IMR-90 (cell line): ENCODE data around the gene ITGB1. TPM values are rescaled to one million over a fixed set of nuclear protein-coding genes. Genes with fewer than 3 reads are reported as not detected.

Experiments used
- ATAC-seq: fragments of 200-7000 bp; cut with Tn5 transposase; 2 replicates; pipeline ENCODE4 v1.9.1; 2020; ENCODE audit warnings: low read depth, mild to moderate bottlenecking, moderate library complexity
- BruUV-seq: library from RNA; stranded (reverse); fragments of 400-500 nt; replicated peaks from 2 replicates; lab custom pipeline; 2021; lab: Mats Ljungman, UMichigan
- CTCF ChIA-PET: fragments of 300-600 bp; formaldehyde crosslinking; extraction: SDS; loops from one replicate; lab custom pipeline; 2021; ENCODE audit warnings: antibody characterized with exemption; lab: Yijun Ruan, JAX
- POLR2A ChIA-PET: fragments of 300-600 bp; sonication (Branson Sonifier 250); formaldehyde crosslinking; loops from one replicate; lab custom pipeline; 2022; ENCODE audit warnings: antibody characterized with exemption; ENCODE audit not compliant: unreplicated experiment; lab: Charles Lee
- DNase-seq: peaks from one replicate; pipeline ENCODE4 v3.0.0; 2013
- H2AFZ ChIP-seq: replicated peaks from 2 replicates; pipeline ENCODE3; 2013; ENCODE audit warnings: low read length, mild to moderate bottlenecking; ENCODE audit not compliant: poor library complexity
- H2AK5ac ChIP-seq: 2 replicates; pipeline ENCODE4 v1.6.1; 2013; ENCODE audit warnings: low read depth, low read length, inconsistent platforms
- H2AK9ac ChIP-seq: replicated peaks from 2 replicates; pipeline ENCODE3; 2013; ENCODE audit warnings: mild to moderate bottlenecking, low read depth, low read length, moderate library complexity; ENCODE audit not compliant: poor library complexity
- H2BK120ac ChIP-seq: 2 replicates; pipeline ENCODE4 v1.6.1; 2013; ENCODE audit warnings: low read depth, low read length, inconsistent platforms
- H2BK15ac ChIP-seq: 3 replicates; pipeline ENCODE4 v1.6.1; 2013; ENCODE audit warnings: low read depth, low read length, inconsistent platforms
- H2BK20ac ChIP-seq: 2 replicates; pipeline ENCODE4 v1.6.1; 2013; ENCODE audit warnings: low read depth, mild to moderate bottlenecking, inconsistent platforms, low read length, moderate library complexity
- H2BK5ac ChIP-seq: 2 replicates; pipeline ENCODE4 v1.6.1; 2013; ENCODE audit warnings: mild to moderate bottlenecking, low read depth, low read length, inconsistent platforms; ENCODE audit not compliant: poor library complexity, severe bottlenecking
- H3K14ac ChIP-seq: replicated peaks from 2 replicates; pipeline ENCODE4 v1.6.1; 2013; ENCODE audit warnings: low read depth, low read length, inconsistent platforms
- H3K18ac ChIP-seq: 2 replicates; pipeline ENCODE4 v1.6.1; 2013; ENCODE audit warnings: low read depth, low read length, control low read depth
- H3K23ac ChIP-seq: 2 replicates; pipeline ENCODE4 v1.6.1; 2013; ENCODE audit warnings: low read depth, low read length, inconsistent platforms
- H3K27ac ChIP-seq: 2 replicates; pipeline ENCODE4 v1.5.1; 2013; ENCODE audit warnings: mild to moderate bottlenecking, control low read depth, low read length; ENCODE audit not compliant: insufficient read depth
- H3K27me3 ChIP-seq: 2 replicates; pipeline ENCODE4 v1.6.1; 2013; ENCODE audit warnings: low read length; ENCODE audit not compliant: control insufficient read depth, insufficient read depth
- H3K36me3 ChIP-seq: 2 replicates; pipeline ENCODE4 v1.6.1; 2013; ENCODE audit warnings: low read length, mixed read lengths; ENCODE audit not compliant: control insufficient read depth, insufficient read depth
- H3K4ac ChIP-seq: 2 replicates; pipeline ENCODE4 v1.6.1; 2013; ENCODE audit warnings: low read depth, low read length, inconsistent platforms
- H3K4me1 ChIP-seq: 2 replicates; pipeline ENCODE4 v1.6.1; 2013; ENCODE audit warnings: low read length, mixed read lengths; ENCODE audit not compliant: control insufficient read depth, insufficient read depth
- H3K4me2 ChIP-seq: 2 replicates; pipeline ENCODE4 v1.6.1; 2013; ENCODE audit warnings: low read depth, mild to moderate bottlenecking, control low read depth, low read length, moderate library complexity
- H3K4me3 ChIP-seq: 2 replicates; pipeline ENCODE4 v1.5.1; 2013; ENCODE audit warnings: low read depth, mild to moderate bottlenecking, control low read depth, low read length, moderate library complexity; ENCODE audit not compliant: insufficient read depth
- H3K56ac ChIP-seq: 2 replicates; pipeline ENCODE4 v1.6.1; 2013; ENCODE audit warnings: low read length, inconsistent platforms; ENCODE audit not compliant: insufficient read depth; ENCODE audit errors: extremely low read depth
- H3K79me1 ChIP-seq, 2 experiments: 2 replicates each; pipeline ENCODE4 v1.6.1; 2013; ENCODE audit warnings: low read length in 2 of 2, inconsistent platforms in 1 of 2, low read depth in 1 of 2
- H3K9ac ChIP-seq: 2 replicates; pipeline ENCODE4 v1.6.1; 2013; ENCODE audit warnings: low read depth, low read length, control low read depth
- H3K9me1 ChIP-seq: 2 replicates; pipeline ENCODE4 v1.6.1; 2013; ENCODE audit warnings: low read length, inconsistent platforms; ENCODE audit not compliant: insufficient read depth
- H3K9me3 ChIP-seq: 2 replicates; pipeline ENCODE4 v1.6.1; 2013; ENCODE audit warnings: low read length; ENCODE audit not compliant: control insufficient read depth, insufficient read depth
- H4K20me1 ChIP-seq: 2 replicates; pipeline ENCODE4 v1.6.1; 2013; ENCODE audit warnings: low read length, inconsistent platforms; ENCODE audit not compliant: insufficient read depth
- H4K5ac ChIP-seq: 2 replicates; pipeline ENCODE4 v1.6.1; 2013; ENCODE audit warnings: mild to moderate bottlenecking, low read depth, low read length, control low read depth
- H4K8ac ChIP-seq, 2 experiments: 2 replicates each; pipeline ENCODE4 v1.6.1; 2013; ENCODE audit warnings: low read depth in 2 of 2, low read length in 2 of 2, control low read depth in 1 of 2, inconsistent platforms in 1 of 2
- H4K91ac ChIP-seq: 2 replicates; pipeline ENCODE4 v1.6.1; 2013; ENCODE audit warnings: low read depth, low read length, inconsistent platforms; ENCODE audit not compliant: insufficient read depth
- BHLHE40 ChIP-seq: fragments of 150-350 bp; IDR thresholded peaks from 2 replicates; pipeline ENCODE4 v1.6.1; 2016; ENCODE audit warnings: mild to moderate bottlenecking, low read depth, low read length
- CEBPB ChIP-seq: IDR thresholded peaks from 2 replicates; pipeline ENCODE4 v1.6.1; 2012; ENCODE audit warnings: low read depth, low read length, improper control_type of control experiment
- WGBS, 2 experiments: methylation state at CpG; one replicate each; pipeline versions ENCODE4 v1.1.5 to v1.1.7; 2013; ENCODE audit warnings: missing lambda C conversion rate in 2 of 2; ENCODE audit not compliant: insufficient read length in 1 of 2; ENCODE audit errors: extremely low coverage in 2 of 2; 5-methylcytosine and 5-hydroxymethylcytosine counted together
- dilution Hi-C: fragments of 300-500 bp; cut with HindIII; formaldehyde crosslinking; loops from one replicate; pipeline ENCODE4 v1.14.3; 2018; ENCODE audit warnings: low sequenced_read_pairs; ENCODE audit not compliant: unreplicated experiment
- in situ Hi-C: fragments of 300-500 bp; cut with MboI; formaldehyde crosslinking; loops from 3 replicates; pipeline ENCODE4 v1.14.3; 2019; ENCODE audit warnings: low sequenced_read_pairs, inconsistent platforms, mixed read lengths
- intact Hi-C: fragments of 100-400 bp; cut with micrococcal nuclease; formaldehyde crosslinking; loops from 2 replicates; pipeline ENCODE4 v1.10.0; 2022
- polyA plus RNA-seq, 3 experiments: library from polyadenylated mRNA; depleted of rRNA; stranded (reverse); fragments of >200 nt; gene quantifications; 2 replicates each; pipeline ENCODE4 v1.2.3, GENCODE V29; 2012; ENCODE audit warnings: low replicate concordance in 1 of 3
- total RNA-seq: library from RNA; depleted of rRNA; stranded (reverse); fragments of >200 nt; gene quantifications from 2 replicates; pipeline ENCODE4 v1.2.3, GENCODE V29; 2012

ITGB1 gene
- total and polyA plus RNA-seq, 2 of the 4 experiments (the other 2 are of a cell fraction): 1,331 to 2,066 TPM

DNA sequence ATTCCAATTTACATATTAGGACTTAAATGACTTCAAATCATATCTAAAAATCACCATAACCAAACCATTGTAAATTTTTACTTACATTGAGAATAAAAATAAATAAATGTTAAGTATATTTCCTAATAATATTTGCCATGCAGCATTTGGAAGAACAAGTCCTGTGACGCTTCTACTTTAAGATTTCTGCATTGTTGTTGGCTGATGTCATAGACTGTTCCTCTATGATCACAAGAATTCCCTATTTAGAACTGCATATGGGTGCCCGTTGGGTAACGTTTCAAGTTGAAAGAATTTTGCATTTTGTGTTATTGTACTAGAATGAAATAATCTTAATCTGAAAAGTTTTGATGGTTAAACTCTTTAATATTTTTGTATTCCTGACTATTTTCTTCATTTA, 5.1 kb upstream of the ITGB1 start:
- peak overlapping the region; percentile 13; the same call in 1 of the 2 replicates for H3K27ac ChIP-seq
- no peaks in the 10 kb centered on the region for H3K9me3 ChIP-seq
- no peak overlapping the region for H2AK5ac ChIP-seq
- no peak overlapping the region for H3K18ac ChIP-seq
- dilution Hi-C loops: no loop called here
- H3K23ac ChIP-seq: no peak overlapping the region
- peak overlapping the region in 1 of 2 experiments; percentile 53; a peak in 1 of 4 replicates for H4K8ac ChIP-seq
- ATAC-seq (no peak), DNase-seq (peak; percentile 87)
- H2BK20ac ChIP-seq: peak overlapping the region; percentile 84; the same call in 1 of the 2 replicates
- H4K20me1 ChIP-seq: no peaks in the 10 kb centered on the region
- no TSS peak for BruUV-seq
- ChIA-PET POLR2A (no interaction called here), CTCF (no interaction called here)
- peak overlapping the region; percentile 46; the same call in 1 of the 2 replicates for H3K4ac ChIP-seq
- no peak overlapping the region; the same call in 1 of the 2 replicates for H4K91ac ChIP-seq
- H2BK120ac ChIP-seq: peak overlapping the region; percentile 96; the same call in 1 of the 2 replicates
- H3K4me1 ChIP-seq: peaks cover 10% of the 10 kb centered on the region
- no peak overlapping the region; the same call in 2 of the 3 replicates for H2BK15ac ChIP-seq
- peak; percentile 45; the same call in 1 of the 2 replicates for TF ChIP-seq CEBPB
- TF ChIP-seq BHLHE40: no peak
- H3K56ac ChIP-seq: peak overlapping the region; percentile 94; the same call in 1 of the 2 replicates
- H3K27me3 ChIP-seq: no peaks in the 10 kb centered on the region
- no peak overlapping the region for H4K5ac ChIP-seq
- peak overlapping the region; percentile 97 for H2BK5ac ChIP-seq
- no peaks in the 10 kb centered on the region for H3K36me3 ChIP-seq
- H3K9me1 ChIP-seq: peaks cover 4% of the 10 kb centered on the region
- H3K9ac ChIP-seq: 0 out of 2 replicates have a peak overlapping the region, but pooled peaks have one; percentile 16
- H3K4me2 ChIP-seq: peak overlapping the region; percentile 65
- no peak overlapping the region for H2AK9ac ChIP-seq
- H3K79me1 ChIP-seq: peaks cover 7 to 30% of the 10 kb centered on the region in 2 experiments; a peak in 2 of 4 replicates
- intact Hi-C loops: loop anchor here (1.0 kb wide), 1 partner anchor 8 kb away; no protein-coding TSS in a partner anchor
- H2AFZ ChIP-seq: no peak overlapping the region
- WGBS, 2 experiments: no CpG with 5 or more reads among the region's 3 CpGs
- no peak overlapping the region for H3K4me3 ChIP-seq
- H3K14ac ChIP-seq: no peak overlapping the region
- in situ Hi-C loops: no loop called here
